Fibroblast of skin of right quadriceps (primary cell): ENCODE measurements around the gene LDHB.
"Not testable (repeated sequence)": the region's sequence is repeated elsewhere in the genome, so short reads cannot be mapped to it uniquely, and the experiment has no call there.

ENCODE experiments used
- DNase-seq: peaks from one replicate; pipeline ENCODE4 v3.0.0-alpha.2; 2013

Gene LDHB

GRCh38 chr12:21661396-21662093 lies 3.9 kb upstream of the LDHB start:
- not testable (repeated sequence) for DNase-seq

- DNase-seq = no peak
Measured at GRCh38 chr12:21659383-21659782, 1.7 kb upstream of the LDHB start.

GRCh38 chr12:21656905-21657325 lies 727 bp downstream of the LDHB start:
- peak; percentile 42 for DNase-seq

DNA sequence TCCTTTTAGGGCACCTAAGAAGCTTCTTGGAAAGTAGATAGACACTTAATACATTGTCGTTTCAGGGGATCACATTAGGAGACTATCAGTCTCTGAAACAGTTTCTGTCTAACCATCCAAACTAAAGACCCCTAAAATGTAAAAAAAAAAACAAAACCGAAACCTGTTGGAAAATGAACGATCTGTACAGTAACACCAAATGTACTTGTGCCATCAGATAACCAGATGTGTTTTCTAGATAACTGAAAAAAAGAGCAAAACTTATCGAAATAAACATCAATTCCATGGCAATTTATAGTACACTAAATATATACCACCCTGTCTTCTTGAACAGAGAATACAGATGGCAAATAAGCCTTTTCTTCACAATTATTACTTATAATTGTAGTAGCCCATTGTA lies 2.1 kb downstream of the LDHB start:
- DNase-seq = no peak

- DNase-seq = no peak
Measured at GRCh38 chr12:21651821-21652220, 5.8 kb downstream of the LDHB start.

- no peak for DNase-seq
Measured at GRCh38 chr12:21650997-21651396, 6.6 kb downstream of the LDHB start.

- no peak for DNase-seq
Measured at GRCh38 chr12:21649034-21649433, 8.6 kb downstream of the LDHB start.

GRCh38 chr12:21648378-21648777 lies 9.3 kb downstream of the LDHB start:
- no peak for DNase-seq

DNA sequence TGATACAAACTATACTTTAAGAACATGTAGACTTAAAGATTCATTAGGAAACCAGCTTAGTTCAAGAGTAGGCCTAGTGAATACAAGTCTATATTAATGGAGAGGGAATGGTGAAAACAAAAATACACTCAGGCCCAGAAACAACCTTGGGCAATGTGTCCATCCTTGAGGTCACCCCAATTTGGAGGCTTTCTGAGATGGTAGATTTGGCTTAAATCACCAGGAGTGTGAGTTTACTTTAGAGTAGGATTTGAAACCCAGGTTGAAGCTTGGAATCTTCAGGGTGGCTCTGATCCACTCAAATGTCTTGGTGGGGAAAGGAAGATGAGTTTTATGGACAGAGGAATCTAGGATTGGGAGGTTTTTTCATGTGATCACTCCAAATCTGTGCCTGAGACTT lies 10.5 kb downstream of the LDHB start:
- DNase-seq = no peak

- DNase-seq = not testable (repeated sequence)
Measured at GRCh38 chr12:21645041-21645500, 12.6 kb downstream of the LDHB start.

DNA sequence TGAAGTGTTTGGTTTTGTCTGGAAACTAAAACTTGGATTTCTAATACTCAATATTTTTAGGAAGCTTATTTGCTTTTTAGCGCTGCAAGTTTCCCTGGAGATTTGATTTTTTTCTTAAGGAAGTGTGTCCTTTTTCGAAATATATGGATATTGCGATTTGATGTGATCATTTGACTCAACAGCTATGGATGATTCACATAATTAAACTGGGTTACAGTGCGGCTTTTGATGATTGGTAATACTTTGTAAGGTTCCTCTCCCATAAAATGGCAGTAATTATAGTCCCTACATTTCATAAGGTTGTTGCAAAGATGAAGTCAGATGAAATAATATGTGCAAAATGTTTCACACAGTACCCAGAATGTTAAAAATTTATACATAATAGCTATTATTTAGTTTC lies 13.1 kb downstream of the LDHB start:
- DNase-seq = no peak

GRCh38 chr12:21643758-21644157 lies 13.9 kb downstream of the LDHB start:
- DNase-seq = no peak

DNA sequence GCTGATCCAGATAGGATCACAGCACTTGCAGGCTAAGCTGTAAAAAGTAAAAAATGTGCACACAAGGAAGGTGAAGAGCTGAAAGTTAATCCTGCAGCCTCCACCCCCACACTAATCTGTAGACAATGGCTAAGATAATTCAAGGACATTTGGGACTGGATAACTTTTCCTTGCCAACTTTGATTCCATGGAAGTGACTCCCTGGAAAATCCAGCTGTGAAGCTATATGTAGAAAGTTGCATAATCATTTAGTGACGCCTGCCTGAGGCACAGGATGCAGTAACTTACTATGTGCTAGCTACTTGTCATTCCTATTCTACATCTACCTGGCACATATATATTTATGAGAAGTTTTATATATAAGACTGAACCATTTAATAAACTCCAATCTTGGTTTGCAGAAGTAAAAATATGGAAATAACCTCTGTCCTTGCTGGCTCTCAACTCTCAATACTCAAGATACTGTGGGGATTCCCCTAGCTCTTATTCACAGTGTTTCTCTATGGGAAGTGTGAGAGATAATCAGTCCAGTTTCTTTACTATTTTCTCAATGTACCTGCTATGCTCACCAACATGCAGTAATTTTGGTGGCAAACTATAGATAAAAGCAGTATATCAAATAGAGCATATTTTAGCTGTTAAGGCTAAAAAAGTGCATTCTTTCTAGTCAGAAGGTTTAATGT lies 14.8 kb downstream of the LDHB start:
- no peak for DNase-seq

GRCh38 chr12:21638054-21638891 lies 19.4 kb downstream of the LDHB start:
- no peak for DNase-seq

DNA sequence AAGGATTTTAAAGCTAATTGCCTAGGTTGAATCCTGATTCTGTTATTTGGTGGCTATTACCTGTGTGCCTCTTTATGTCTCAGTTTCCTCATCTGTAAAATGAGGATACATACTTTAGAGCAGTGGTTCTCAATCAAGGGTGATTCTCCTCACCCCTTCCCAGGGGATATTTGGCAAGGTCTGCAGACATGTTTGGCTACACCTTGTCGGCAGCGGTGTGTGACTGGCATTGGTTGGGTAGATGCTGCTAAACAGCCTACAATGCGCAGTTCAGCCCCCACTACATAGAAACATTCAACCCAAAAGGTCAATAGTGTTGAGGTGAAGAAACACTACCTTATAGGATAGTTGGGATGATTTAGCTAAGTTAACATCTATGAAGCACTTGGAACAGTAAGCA lies 23.4 kb downstream of the LDHB start:
- no peak for DNase-seq

DNA sequence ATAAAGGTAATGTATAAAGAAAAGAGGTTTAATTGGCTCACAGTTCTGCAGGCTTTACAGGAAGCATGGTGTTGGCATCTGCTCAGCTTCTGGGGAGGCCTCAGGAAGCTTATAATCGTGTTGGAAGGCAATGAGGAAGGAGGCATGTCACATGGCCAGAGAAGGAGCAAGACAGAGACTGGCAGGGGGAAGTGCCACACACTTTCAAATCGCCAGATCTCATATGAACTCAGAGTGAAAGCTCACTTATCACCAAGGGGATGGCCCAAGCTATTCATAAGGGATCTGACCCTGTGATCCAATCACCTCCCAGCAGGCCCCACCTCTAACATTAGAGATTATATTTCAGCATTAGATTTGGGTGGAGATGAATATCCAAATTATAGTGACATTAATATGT lies 26.3 kb downstream of the LDHB start:
- DNase-seq = no peak

DNA sequence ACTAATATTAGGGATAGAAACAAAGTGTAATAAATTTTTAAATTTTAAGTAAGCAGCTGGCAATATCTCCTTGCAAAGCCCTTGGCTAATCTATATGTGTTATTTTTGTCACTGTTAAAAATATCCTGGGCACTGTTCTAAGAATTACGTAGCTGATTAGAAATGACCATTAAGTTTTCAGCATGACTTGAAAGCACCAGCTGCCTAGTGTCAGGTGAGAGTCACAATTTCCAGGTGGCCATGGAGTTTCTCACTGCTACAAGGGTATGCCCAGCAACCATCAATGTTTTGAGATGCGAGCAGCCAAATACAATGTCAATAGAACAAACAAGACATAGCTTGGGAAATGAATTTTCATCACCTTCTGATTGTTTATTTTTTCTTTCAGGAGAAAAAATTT lies 29.7 kb downstream of the LDHB start:
- no peak for DNase-seq

DNA sequence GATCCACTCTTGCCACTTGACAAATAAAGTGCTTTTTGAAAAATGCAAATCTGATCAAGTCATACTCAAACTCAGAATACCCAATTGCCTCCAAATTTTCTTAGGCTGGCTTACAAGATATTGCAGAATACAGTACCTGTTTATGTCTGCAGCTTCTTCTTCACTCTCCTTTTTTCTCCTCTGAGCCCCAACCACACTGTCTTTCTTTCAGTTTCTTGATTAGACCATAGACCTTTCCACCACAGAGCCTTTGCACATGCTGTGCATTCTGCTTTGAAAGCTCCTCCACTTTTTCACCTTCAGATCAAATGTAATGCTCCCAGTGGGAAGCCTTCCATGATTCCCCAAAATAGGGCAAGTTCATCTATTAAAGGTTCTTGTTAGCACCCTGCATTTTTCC lies 39.1 kb downstream of the LDHB start:
- no peak for DNase-seq

GRCh38 chr12:21617030-21617429 lies 40.6 kb downstream of the LDHB start:
- no peak for DNase-seq

DNA sequence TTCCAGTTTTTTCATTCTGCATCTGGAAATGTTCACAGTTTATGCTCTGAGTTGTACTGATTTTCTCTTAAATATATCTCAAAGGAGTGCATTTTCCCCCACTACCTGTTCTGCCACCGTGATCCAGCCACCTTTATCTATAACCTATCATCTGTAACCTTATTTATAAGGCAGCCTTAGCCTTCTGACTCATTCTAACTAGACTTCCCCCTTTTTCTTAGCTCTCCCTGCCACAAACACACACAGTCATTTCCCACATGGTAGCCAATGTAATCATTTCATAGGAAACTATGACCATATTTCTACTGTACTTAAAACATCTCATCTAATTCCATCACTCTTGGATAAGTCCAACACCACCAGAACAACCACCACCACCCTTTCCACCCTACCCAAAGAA lies 42.2 kb downstream of the LDHB start:
- no peak for DNase-seq

- DNase-seq = no peak
Measured at GRCh38 chr12:21614506-21614905, 43.1 kb downstream of the LDHB start.

DNA sequence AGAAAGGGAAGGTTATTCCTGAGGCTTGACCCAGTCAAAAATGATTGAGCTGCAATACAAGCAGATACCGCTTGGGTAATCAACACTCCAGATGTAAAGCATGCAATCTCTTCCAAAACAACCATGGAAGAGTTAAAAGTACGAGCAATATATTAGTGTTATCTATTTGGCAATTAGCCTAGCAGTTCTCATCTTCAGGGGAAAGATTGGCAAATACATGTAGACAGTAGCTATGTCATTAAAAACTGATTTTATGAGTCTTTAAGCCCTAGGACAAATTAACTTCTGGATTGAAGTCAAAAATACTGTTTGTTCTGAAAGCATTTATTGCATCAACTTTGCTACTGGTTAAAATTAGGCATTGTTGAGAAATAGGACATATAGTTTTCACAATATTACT lies 43.7 kb downstream of the LDHB start:
- no peak for DNase-seq

GRCh38 chr12:21608196-21608595 lies 49.4 kb downstream of the LDHB start:
- DNase-seq = no peak

DNA sequence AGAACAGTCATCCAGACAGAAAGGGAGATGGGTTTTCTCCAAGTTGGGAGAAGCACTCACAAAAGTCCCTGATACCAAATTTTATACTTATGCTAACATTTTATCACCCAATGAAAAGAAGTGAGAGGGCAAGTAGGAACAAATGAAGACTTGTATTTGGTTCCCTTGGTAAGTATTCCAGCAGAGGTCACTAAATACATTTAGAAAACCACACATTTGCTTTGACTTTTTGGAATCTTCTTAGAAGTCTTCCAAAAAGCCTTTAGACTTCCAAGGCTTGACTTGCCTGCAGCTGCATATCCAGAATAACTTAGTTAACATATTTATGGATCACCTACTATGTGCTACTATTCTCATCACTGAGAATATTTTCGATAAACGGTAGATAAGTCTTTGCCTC lies 49.9 kb downstream of the LDHB start:
- DNase-seq = no peak
